DOHH2 (cell line): ENCODE measurements around the gene EBPL.

Experiments
- H3F3A ChIP-seq: fragments of 200-600 bp; sonication (generic), shearing (Covaris generic); 2 replicates; pipeline ENCODE4 v1.6.0; 2016; ENCODE audit warnings: antibody characterized with exemption, mild to moderate bottlenecking; ENCODE audit not compliant: control insufficient read depth, insufficient read depth
- H3K27ac ChIP-seq: fragments of 200-600 bp; sonication (generic); 2 replicates; pipeline ENCODE4 v1.5.1; 2014; ENCODE audit warnings: low read depth, mild to moderate bottlenecking, low read length, moderate library complexity
- H3K27me3 ChIP-seq: fragments of 200-600 bp; sonication (generic); 2 replicates; pipeline ENCODE4 v1.6.1; 2014; ENCODE audit warnings: mild to moderate bottlenecking, low read length, mixed read lengths; ENCODE audit not compliant: control insufficient read depth
- H3K36me3 ChIP-seq: fragments of 200-600 bp; sonication (generic); 2 replicates; pipeline ENCODE4 v1.6.1; 2014; ENCODE audit warnings: mild to moderate bottlenecking, low read length, moderate library complexity, mixed read lengths; ENCODE audit not compliant: control insufficient read depth
- H3K4me1 ChIP-seq: fragments of 200-600 bp; sonication (generic); 2 replicates; pipeline ENCODE4 v1.6.1; 2014; ENCODE audit warnings: mild to moderate bottlenecking, low read length, mixed read lengths; ENCODE audit not compliant: control insufficient read depth
- H3K4me2 ChIP-seq: fragments of 200-600 bp; sonication (generic); 2 replicates; pipeline ENCODE4 v1.6.0; 2014; ENCODE audit warnings: mild to moderate bottlenecking, low read length, moderate library complexity
- H3K4me3 ChIP-seq: fragments of 200-600 bp; sonication (generic); 2 replicates; pipeline ENCODE4 v1.5.1; 2014; ENCODE audit warnings: mild to moderate bottlenecking, low read length, mixed read lengths
- H3K79me2 ChIP-seq: fragments of 200-600 bp; sonication (generic); 2 replicates; pipeline ENCODE4 v1.6.1; 2014; ENCODE audit warnings: mild to moderate bottlenecking, low read length, mixed read lengths; ENCODE audit not compliant: control insufficient read depth
- H3K9me2 ChIP-seq: fragments of 200-600 bp; sonication (generic); replicated peaks from 2 replicates; pipeline ENCODE4 v1.6.1; 2014; ENCODE audit warnings: mild to moderate bottlenecking, low read length, mixed read lengths; ENCODE audit not compliant: control insufficient read depth
- H3K9me3 ChIP-seq: fragments of 200-600 bp; sonication (generic); 2 replicates; pipeline ENCODE4 v1.6.1; 2014; ENCODE audit warnings: antibody characterized with exemption, low read length, mixed read lengths; ENCODE audit not compliant: control insufficient read depth, insufficient read depth
- H4K20me1 ChIP-seq: fragments of 200-600 bp; sonication (generic); 2 replicates; pipeline ENCODE4 v1.6.0; 2014; ENCODE audit warnings: low read depth, mild to moderate bottlenecking, antibody characterized with exemption, low read length, moderate library complexity; ENCODE audit not compliant: control insufficient read depth, insufficient read depth
- CTCF ChIP-seq: fragments of 200-600 bp; sonication (generic); IDR thresholded peaks from one replicate; pipeline ENCODE4 v1.5.1; 2014; ENCODE audit warnings: antibody characterized with exemption, mild to moderate bottlenecking, low read depth, low read length; ENCODE audit not compliant: poor library complexity, severe bottlenecking
- EZH2phosphoT487 ChIP-seq: fragments of 200-600 bp; sonication (generic); IDR thresholded peaks from 2 replicates; pipeline ENCODE4 v1.6.1; 2017; ENCODE audit warnings: borderline replicate concordance, mild to moderate bottlenecking, antibody characterized with exemption, low read length, moderate library complexity, mixed read lengths

EBPL gene

GRCh38 chr13:49629196-49629938 lies 61.9 kb downstream of the EBPL start:
- H3K27me3 ChIP-seq = no peaks in the 10 kb centered on the region
- H3K27ac ChIP-seq = peak overlapping the region; percentile 78
- TF ChIP-seq CTCF = no peak
- no peak for TF ChIP-seq EZH2phosphoT487
- peaks cover 10% of the 10 kb centered on the region; the same call in 1 of the 2 replicates for H3F3A ChIP-seq
- H3K79me2 ChIP-seq = peaks cover 62% of the 10 kb centered on the region
- H3K9me2 ChIP-seq = no peaks in the 10 kb centered on the region
- peak overlapping the region; percentile 80 for H3K4me2 ChIP-seq
- peaks cover 71% of the 10 kb centered on the region for H3K4me1 ChIP-seq
- H4K20me1 ChIP-seq = peaks cover 7% of the 10 kb centered on the region; the same call in 1 of the 2 replicates
- no peaks in the 10 kb centered on the region for H3K9me3 ChIP-seq
- peak overlapping the region; percentile 89 for H3K4me3 ChIP-seq
- H3K36me3 ChIP-seq = peaks cover 55% of the 10 kb centered on the region

GRCh38 chr13:49627831-49628652 lies 63.2 kb downstream of the EBPL start, which contains the start of gene ARL11:
Gene ARL11, plus strand, starts transcription at chr13:49628507. Its CDS starts 1,941 bp downstream, at chr13:49630448.
- H3K4me3 ChIP-seq = peak within 1 kb of the TSS; percentile 89
- TF ChIP-seq EZH2phosphoT487 (no peak), CTCF (no peak)

GRCh38 chr13:49625392-49626079 lies 65.8 kb downstream of the EBPL start:
- Histone ChIP-seq H3K27me3 (no peaks in the 10 kb centered on the region), H3K9me2 (no peaks in the 10 kb centered on the region), H3F3A (peaks cover 20% of the 10 kb centered on the region), H3K27ac (peak overlapping the region; percentile 92), H3K4me2 (no peak overlapping the region), H3K79me2 (peaks cover 29% of the 10 kb centered on the region), H3K36me3 (peaks cover 22% of the 10 kb centered on the region), H4K20me1 (peaks cover 7% of the 10 kb centered on the region; the same call in 1 of the 2 replicates), H3K9me3 (no peaks in the 10 kb centered on the region), H3K4me1 (peaks cover 78% of the 10 kb centered on the region), H3K4me3 (no peak overlapping the region)
- TF ChIP-seq EZH2phosphoT487 = no peak
- no peak for TF ChIP-seq CTCF

More at GRCh38 chr13:49627831-49628652, 63.2 kb downstream of the EBPL start, which contains the start of gene ARL11:
- peak within 1 kb of the TSS; percentile 80 for H3K4me2 ChIP-seq
- peaks cover 7% of the 10 kb centered on the region; the same call in 1 of the 2 replicates for H4K20me1 ChIP-seq
- peak within 1 kb of the TSS; percentile 78 for H3K27ac ChIP-seq
- H3K36me3 ChIP-seq = peaks cover 44% of the 10 kb centered on the region
- no peaks in the 10 kb centered on the region for H3K27me3 ChIP-seq
- peaks cover 51% of the 10 kb centered on the region for H3K79me2 ChIP-seq
- peaks cover 10% of the 10 kb centered on the region; the same call in 1 of the 2 replicates for H3F3A ChIP-seq
- no peaks in the 10 kb centered on the region for H3K9me2 ChIP-seq
- no peaks in the 10 kb centered on the region for H3K9me3 ChIP-seq
- peaks cover 73% of the 10 kb centered on the region for H3K4me1 ChIP-seq
